Measurements from ENCODE around the gene MAP2.

DNA sequence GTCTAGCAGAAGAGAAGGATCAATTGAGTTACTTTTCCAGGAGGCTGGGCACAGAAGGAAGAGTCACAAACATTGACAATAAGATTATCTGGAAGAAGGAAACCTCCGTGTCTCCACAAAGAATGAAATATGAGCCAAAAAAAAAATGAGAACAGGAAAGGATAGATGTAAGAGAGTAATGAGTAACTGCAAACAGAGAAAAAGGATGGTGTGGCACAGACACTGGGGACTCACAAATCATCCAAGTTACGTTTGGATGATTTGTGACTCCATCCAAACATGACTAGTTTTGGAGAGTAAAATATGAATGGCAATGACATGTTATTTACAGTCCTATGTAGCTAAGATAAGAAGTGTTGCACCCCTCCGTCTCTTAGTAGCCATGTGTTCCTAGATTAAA, 42.8 kb upstream of the MAP2 start:
- no peak for TF ChIP-seq ARNTL (CRISPR knock-in tag; IDR thresholded peaks at IDR 0.05)
- no peak for TF ChIP-seq TCF12 (IDR thresholded peaks at IDR 0.05)
- no peak for TF ChIP-seq TCF12 (CRISPR knock-in tag; IDR thresholded peaks at IDR 0.05)

All from HepG2 (cell line).